Erythroblast (primary cell): ENCODE results near the gene LAIR2.

ENCODE experiments used
- GATA1 ChIP-seq: IDR thresholded peaks from 2 replicates; pipeline ENCODE4 v1.6.1; 2011; ENCODE audit warnings: low read depth, mild to moderate bottlenecking, control low read depth, low read length, moderate library complexity
- POLR2A ChIP-seq: IDR thresholded peaks from 2 replicates; pipeline ENCODE4 v1.6.1; 2011; ENCODE audit warnings: mild to moderate bottlenecking, low read length

GRCh38 chr19:54502518-54503048 is at the start of gene LAIR2:
- no peak for TF ChIP-seq POLR2A
- TF ChIP-seq GATA1 = no peak
